Measurements from ENCODE around the gene TXNDC8.
A peak's percentile ranks its signal among the peaks of the same experiment; 100 is the strongest.

The TXNDC8 gene

GRCh38 chr9:110255463-110256379 lies 81.9 kb downstream of the TXNDC8 start:
- peak overlapping the region; percentile 88 for H4K91ac ChIP-seq (ENCODE audit: low read length)
- peak; percentile 61 for DNase-seq
- peaks cover 14% of the 10 kb centered on the region for H3K4me1 ChIP-seq (ENCODE audit: control insufficient read depth, insufficient read depth, low read depth, low read length)
- H3K14ac ChIP-seq (ENCODE audit: low read length in 2 of 2), result peak overlapping the region in 1 of 2 experiments; percentile 86
- peak overlapping the region; percentile 15 for H2BK5ac ChIP-seq (ENCODE audit: low read depth, low read length, poor library complexity, severe bottlenecking)
- H2BK15ac ChIP-seq (ENCODE audit: low read depth, poor library complexity, severe bottlenecking), result no peak overlapping the region
- H3K27ac ChIP-seq (ENCODE audit: low read length, poor library complexity, severe bottlenecking), result peak overlapping the region; percentile 88
- H3K9me3 ChIP-seq (ENCODE audit: control insufficient read depth, low read length), result no peaks in the 10 kb centered on the region
- H3K23ac ChIP-seq (ENCODE audit: low read length in 2 of 2), result peak overlapping the region in 1 of 2 experiments; percentile 75
- peaks cover 1% of the 10 kb centered on the region for H3K79me1 ChIP-seq (replicated peaks; ENCODE audit: low read length, poor library complexity, severe bottlenecking)
- peak overlapping the region in 1 of 2 experiments; percentile 75 for H2BK12ac ChIP-seq (ENCODE audit: low read length in 2 of 2)
- peaks cover 0 to 6% of the 10 kb centered on the region in 2 experiments for H3K36me3 ChIP-seq (ENCODE audit: control insufficient read depth in 1 of 2, insufficient read depth in 2 of 2, low read depth in 1 of 2, low read length in 2 of 2)
- H4K8ac ChIP-seq (ENCODE audit: low read length), result peak overlapping the region; percentile 90
- H2AK5ac ChIP-seq (ENCODE audit: low read length, severe bottlenecking), result no peak overlapping the region
- H3K4me2 ChIP-seq (ENCODE audit: low read length, poor library complexity, severe bottlenecking), result peak overlapping the region; percentile 49
- WGBS, result under 1% methylated on average over 76 of the region's 81 CpGs
- H3K4me3 ChIP-seq (ENCODE audit: insufficient read depth in 1 of 2, low read depth in 1 of 2, low read length in 2 of 2), result peak overlapping the region; percentile 82 to 93
- peak overlapping the region; percentile 57 to 61 for H3K4ac ChIP-seq (ENCODE audit: low read depth in 1 of 2, low read length in 2 of 2)
- H2BK120ac ChIP-seq (ENCODE audit: low read depth, low read length), result peak overlapping the region; percentile 85
- H3K27me3 ChIP-seq (ENCODE audit: control insufficient read depth in 1 of 2, insufficient read depth in 1 of 2, low read length in 2 of 2), result no peaks in the 10 kb centered on the region
- no peak overlapping the region for H2AFZ ChIP-seq (ENCODE audit: low read depth, low read length)
- H3K18ac ChIP-seq (ENCODE audit: low read depth in 1 of 2, low read length in 2 of 2), result peak overlapping the region; percentile 6 to 86
- peak overlapping the region; percentile 97 for H3K9ac ChIP-seq (ENCODE audit: low read length)

- H3K23ac ChIP-seq (ENCODE audit: low read length in 2 of 2), result peak overlapping the region in 1 of 2 experiments; percentile 75
- WGBS, result 3% methylated on average over 17 of the region's 17 CpGs
- peak overlapping the region; percentile 45 for H4K91ac ChIP-seq (ENCODE audit: low read length)
These were observed 82.6 kb downstream of the TXNDC8 start for GRCh38 chr9:110255034-110255462.

GRCh38 chr9:110254500-110254899 lies 83.2 kb downstream of the TXNDC8 start:
- Histone ChIP-seq H3K23ac (ENCODE audit: low read length in 2 of 2) (no peak overlapping the region), H3K9me3 (ENCODE audit: control insufficient read depth, low read length) (no peaks in the 10 kb centered on the region), H2BK15ac (ENCODE audit: low read depth, poor library complexity, severe bottlenecking) (no peak overlapping the region), H4K8ac (ENCODE audit: low read length) (no peak overlapping the region), H3K27ac (ENCODE audit: low read length, poor library complexity, severe bottlenecking) (no peak overlapping the region), H2BK120ac (ENCODE audit: low read depth, low read length) (no peak overlapping the region), H3K4me3 (ENCODE audit: insufficient read depth in 1 of 2, low read depth in 1 of 2, low read length in 2 of 2) (peak overlapping the region in 1 of 2 experiments; percentile 93), H2BK12ac (ENCODE audit: low read length in 2 of 2) (no peak overlapping the region), H4K91ac (ENCODE audit: low read length) (no peak overlapping the region), H3K4ac (ENCODE audit: low read depth in 1 of 2, low read length in 2 of 2) (no peak overlapping the region), H2AK5ac (ENCODE audit: low read length, severe bottlenecking) (peak overlapping the region; percentile 21), H3K4me1 (ENCODE audit: control insufficient read depth, insufficient read depth, low read depth, low read length) (peaks cover 17% of the 10 kb centered on the region), H3K9ac (ENCODE audit: low read length) (peak overlapping the region; percentile 97), H3K4me2 (ENCODE audit: low read length, poor library complexity, severe bottlenecking) (peak overlapping the region; percentile 49), H2AFZ (ENCODE audit: low read depth, low read length) (no peak overlapping the region), H3K79me1 (replicated peaks; ENCODE audit: low read length, poor library complexity, severe bottlenecking) (peaks cover 1% of the 10 kb centered on the region), H3K27me3 (ENCODE audit: control insufficient read depth in 1 of 2, insufficient read depth in 1 of 2, low read length in 2 of 2) (no peaks in the 10 kb centered on the region), H3K18ac (ENCODE audit: low read depth in 1 of 2, low read length in 2 of 2) (no peak overlapping the region), H3K36me3 (ENCODE audit: control insufficient read depth in 1 of 2, insufficient read depth in 2 of 2, low read depth in 1 of 2, low read length in 2 of 2) (peaks cover 5 to 19% of the 10 kb centered on the region in 2 experiments), H3K14ac (ENCODE audit: low read length in 2 of 2) (no peak overlapping the region), H2BK5ac (ENCODE audit: low read depth, low read length, poor library complexity, severe bottlenecking) (no peak overlapping the region)
- no peak for DNase-seq
- WGBS, result 100% methylated on average over 1 of the region's 2 CpGs

More at GRCh38 chr9:110255034-110255462, 82.6 kb downstream of the TXNDC8 start:
- Histone ChIP-seq H3K18ac (ENCODE audit: low read depth in 1 of 2, low read length in 2 of 2) (peak overlapping the region; percentile 6 to 86), H2BK5ac (ENCODE audit: low read depth, low read length, poor library complexity, severe bottlenecking) (no peak overlapping the region), H3K14ac (ENCODE audit: low read length in 2 of 2) (peak overlapping the region in 1 of 2 experiments; percentile 78), H3K9me3 (ENCODE audit: control insufficient read depth, low read length) (no peaks in the 10 kb centered on the region), H4K8ac (ENCODE audit: low read length) (peak overlapping the region; percentile 73), H3K4me1 (ENCODE audit: control insufficient read depth, insufficient read depth, low read depth, low read length) (peaks cover 14% of the 10 kb centered on the region), H2BK15ac (ENCODE audit: low read depth, poor library complexity, severe bottlenecking) (no peak overlapping the region), H3K4me3 (ENCODE audit: insufficient read depth in 1 of 2, low read depth in 1 of 2, low read length in 2 of 2) (peak overlapping the region; percentile 82 to 93), H2AK5ac (ENCODE audit: low read length, severe bottlenecking) (no peak overlapping the region), H2BK120ac (ENCODE audit: low read depth, low read length) (no peak overlapping the region), H3K4me2 (ENCODE audit: low read length, poor library complexity, severe bottlenecking) (peak overlapping the region; percentile 49), H3K27me3 (ENCODE audit: control insufficient read depth in 1 of 2, insufficient read depth in 1 of 2, low read length in 2 of 2) (no peaks in the 10 kb centered on the region), H2AFZ (ENCODE audit: low read depth, low read length) (no peak overlapping the region), H3K36me3 (ENCODE audit: control insufficient read depth in 1 of 2, insufficient read depth in 2 of 2, low read depth in 1 of 2, low read length in 2 of 2) (peaks cover 0 to 13% of the 10 kb centered on the region in 2 experiments), H3K9ac (ENCODE audit: low read length) (peak overlapping the region; percentile 97), H2BK12ac (ENCODE audit: low read length in 2 of 2) (no peak overlapping the region), H3K4ac (ENCODE audit: low read depth in 1 of 2, low read length in 2 of 2) (peak overlapping the region; percentile 57 to 61), H3K79me1 (replicated peaks; ENCODE audit: low read length, poor library complexity, severe bottlenecking) (peaks cover 1% of the 10 kb centered on the region), H3K27ac (ENCODE audit: low read length, poor library complexity, severe bottlenecking) (peak overlapping the region; percentile 59)
- no peak for DNase-seq
